Gastroesophageal sphincter (tissue), 4 donors: ENCODE results near the gene HECTD4. TPM values are rescaled to one million over a fixed set of nuclear protein-coding genes. Genes with fewer than 3 reads are reported as not detected.
"Not testable (repeated sequence)": the region's sequence is repeated elsewhere in the genome, so short reads cannot be mapped to it uniquely, and the experiment has no call there.

Source experiments
- ATAC-seq: fragments of 150-250 bp; one replicate; pipeline ENCODE4 v1.9.1; 2016; ENCODE audit warnings: mild to moderate bottlenecking, moderate library complexity
- H3K27ac ChIP-seq, 4 donors: fragments of 200-600 bp; sonication (generic) in 3 of 4; 1 replicate in 3 of 4; 2 replicates in 1 of 4; pipeline ENCODE4 v1.5.1; 2016 to 2019
- H3K27me3 ChIP-seq: fragments of 200-600 bp; sonication (generic); one replicate; pipeline ENCODE4 v1.5.1; 2019
- H3K36me3 ChIP-seq, 2 donors: fragments of 200-600 bp; sonication (generic); one replicate each; pipeline ENCODE4 v1.5.1; 2019; ENCODE audit warnings: control low read depth in 1 of 2
- H3K4me1 ChIP-seq, 3 donors: fragments of 200-600 bp; sonication (generic); 1 replicate in 2 of 3; 2 replicates in 1 of 3; pipeline ENCODE4 v1.5.1; 2016 to 2019; ENCODE audit warnings: control low read depth in 2 of 3
- H3K4me3 ChIP-seq, 2 donors: fragments of 200-600 bp; sonication (generic); one replicate each; pipeline ENCODE4 v1.5.1; 2019; ENCODE audit warnings: mild to moderate bottlenecking in 1 of 2, moderate library complexity in 1 of 2
- H3K9me3 ChIP-seq, 3 donors: fragments of 200-600 bp; sonication (generic); one replicate each; pipeline ENCODE4 v1.5.1; 2017 to 2019; ENCODE audit warnings: control low read depth in 2 of 3
- EP300 ChIP-seq: sonication (generic); formaldehyde crosslinking; IDR thresholded peaks from one replicate; pipeline ENCODE4 v1.6.1; 2017; ENCODE audit warnings: antibody characterized with exemption, mild to moderate bottlenecking
- POLR2A ChIP-seq, 2 donors: fragments of 450-650 bp; IDR thresholded peaks; one replicate each; pipeline ENCODE4 v1.6.1; 2017; ENCODE audit warnings: antibody characterized with exemption in 2 of 2, mild to moderate bottlenecking in 2 of 2, moderate library complexity in 1 of 2
- POLR2AphosphoS5 ChIP-seq: sonication (generic); formaldehyde crosslinking; IDR thresholded peaks from one replicate; pipeline ENCODE4 v1.6.1; 2017; ENCODE audit warnings: antibody characterized with exemption
- WGBS, 2 donors: methylation state at CpG; one replicate each; pipeline ENCODE4 v1.1.5; 2018; ENCODE audit warnings: low coverage in 1 of 2; 5-methylcytosine and 5-hydroxymethylcytosine counted together
- total RNA-seq, 4 donors: library from RNA; depleted of rRNA; stranded (reverse); fragments of >200 nt; gene quantifications; one replicate each; pipeline ENCODE4 v1.1.0, GENCODE V29; 2016
- TF ChIP-seq, protein P1 (sequence below), 4 experiments: fragments of 200-600 bp in 2 of 4; fragments of 450-650 bp in 2 of 4; sonication (generic) in 1 of 4; IDR thresholded peaks; one replicate each; pipeline ENCODE4 v1.5.1; 2017 to 2019; ENCODE audit warnings: antibody characterized with exemption in 4 of 4, mild to moderate bottlenecking in 2 of 4, moderate library complexity in 2 of 4

Gene HECTD4
- total RNA-seq, 4 donors from 2014 or later: 23.1 to 56.8 (median 42.3) TPM

DNA sequence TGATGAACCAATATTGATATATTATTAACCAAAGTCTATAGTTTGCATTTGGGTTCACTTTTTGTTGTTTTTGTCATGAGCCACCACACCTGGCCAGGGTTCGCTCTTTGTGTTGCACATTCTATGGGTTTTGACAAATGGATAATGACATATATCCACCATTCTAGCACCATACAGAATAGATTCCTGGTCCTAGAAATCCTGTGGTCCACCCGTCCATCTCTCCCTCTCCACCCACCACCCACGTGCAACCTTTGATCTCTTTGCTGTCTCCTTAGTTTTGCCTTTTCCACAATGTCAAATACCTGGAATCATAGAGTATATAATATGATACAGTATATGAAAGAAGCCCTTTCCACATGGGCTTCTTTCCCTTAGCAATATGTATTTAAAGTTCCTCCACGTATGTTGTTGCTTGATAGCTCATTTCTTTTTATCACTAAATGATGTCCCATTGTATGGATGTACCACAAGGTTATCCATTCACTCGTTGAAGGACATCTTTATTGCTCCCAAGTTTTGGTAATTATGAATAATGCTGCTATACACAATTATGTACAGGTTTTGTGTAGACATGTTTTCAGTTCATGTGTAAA lies 19.8 kb upstream of the HECTD4 start:
- no peak for ATAC-seq
- peaks cover 9 to 34% of the 10 kb centered on the region in 2 donors for H3K36me3 ChIP-seq
- H3K4me3 ChIP-seq: no peak overlapping the region
- H3K9me3 ChIP-seq: no peaks in the 10 kb centered on the region
- no peak overlapping the region for H3K27ac ChIP-seq
- TF ChIP-seq, protein P1, sequence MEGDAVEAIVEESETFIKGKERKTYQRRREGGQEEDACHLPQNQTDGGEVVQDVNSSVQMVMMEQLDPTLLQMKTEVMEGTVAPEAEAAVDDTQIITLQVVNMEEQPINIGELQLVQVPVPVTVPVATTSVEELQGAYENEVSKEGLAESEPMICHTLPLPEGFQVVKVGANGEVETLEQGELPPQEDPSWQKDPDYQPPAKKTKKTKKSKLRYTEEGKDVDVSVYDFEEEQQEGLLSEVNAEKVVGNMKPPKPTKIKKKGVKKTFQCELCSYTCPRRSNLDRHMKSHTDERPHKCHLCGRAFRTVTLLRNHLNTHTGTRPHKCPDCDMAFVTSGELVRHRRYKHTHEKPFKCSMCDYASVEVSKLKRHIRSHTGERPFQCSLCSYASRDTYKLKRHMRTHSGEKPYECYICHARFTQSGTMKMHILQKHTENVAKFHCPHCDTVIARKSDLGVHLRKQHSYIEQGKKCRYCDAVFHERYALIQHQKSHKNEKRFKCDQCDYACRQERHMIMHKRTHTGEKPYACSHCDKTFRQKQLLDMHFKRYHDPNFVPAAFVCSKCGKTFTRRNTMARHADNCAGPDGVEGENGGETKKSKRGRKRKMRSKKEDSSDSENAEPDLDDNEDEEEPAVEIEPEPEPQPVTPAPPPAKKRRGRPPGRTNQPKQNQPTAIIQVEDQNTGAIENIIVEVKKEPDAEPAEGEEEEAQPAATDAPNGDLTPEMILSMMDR (IDR thresholded peaks at IDR 0.05): no peak
- TF ChIP-seq POLR2A (IDR thresholded peaks at IDR 0.05) (no peak), POLR2AphosphoS5 (no peak), EP300 (no peak)
- WGBS, 2 donors: 48 to 59% methylated on average over 5 of the region's 5 CpGs
- H3K4me1 ChIP-seq: peaks cover 0 to 7% (median 0%) of the 10 kb centered on the region in 3 donors
- H3K27me3 ChIP-seq: no peaks in the 10 kb centered on the region

DNA sequence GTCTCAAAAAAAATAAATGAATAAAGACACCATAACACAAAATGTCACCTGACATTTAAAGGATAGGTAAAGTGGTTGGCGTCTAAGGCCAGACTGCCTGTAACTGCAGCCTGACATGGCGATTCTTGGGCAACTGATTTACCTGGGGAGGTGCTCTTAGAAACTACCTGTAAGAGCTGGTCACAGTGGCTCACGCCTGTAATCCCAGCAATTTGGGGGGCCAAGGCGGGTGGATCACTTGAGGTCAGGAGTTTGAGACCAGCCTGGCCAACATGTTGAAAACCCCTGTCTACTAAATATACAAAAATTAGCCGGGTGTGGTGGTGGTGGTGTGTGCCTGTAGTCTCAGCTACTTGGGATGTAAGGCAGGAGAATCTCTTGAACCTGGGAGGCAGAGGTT lies 18.8 kb upstream of the HECTD4 start:
- Histone ChIP-seq H3K27ac (no peak overlapping the region), H3K9me3 (no peaks in the 10 kb centered on the region), H3K27me3 (no peaks in the 10 kb centered on the region), H3K4me1 (no peaks in the 10 kb centered on the region), H3K4me3 (no peak overlapping the region), H3K36me3 (peaks cover 2 to 25% of the 10 kb centered on the region in 2 donors)
- TF ChIP-seq POLR2A (IDR thresholded peaks at IDR 0.05): no peak
- WGBS, 2 donors: 89 to 94% methylated on average over 4 to 5 of the region's 5 CpGs
- ATAC-seq: no peak

DNA sequence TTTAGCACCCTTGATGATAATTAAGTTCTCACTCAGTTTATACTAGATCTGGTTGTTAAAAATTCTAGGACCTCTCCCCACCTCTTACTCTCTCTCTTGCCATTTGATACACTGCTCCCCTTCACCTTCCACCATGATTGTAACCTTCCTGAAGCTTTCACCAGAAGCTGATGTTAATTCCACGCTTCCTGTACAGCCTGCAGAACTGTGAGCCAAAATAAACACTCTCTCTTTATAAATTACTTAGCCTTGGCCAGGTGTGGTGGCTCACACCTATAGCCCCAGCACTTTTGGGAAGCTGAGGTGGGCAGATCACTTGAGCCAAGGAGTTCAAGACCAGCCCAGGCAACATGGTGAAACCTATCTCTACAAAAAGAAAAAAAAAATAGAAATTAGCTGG lies 11.1 kb upstream of the HECTD4 start:
- Histone ChIP-seq H3K4me3 (no peak overlapping the region), H3K4me1 (no peaks in the 10 kb centered on the region), H3K27ac (no peak overlapping the region), H3K36me3 (no peaks in the 10 kb centered on the region), H3K27me3 (no peaks in the 10 kb centered on the region), H3K9me3 (no peaks in the 10 kb centered on the region)
- ATAC-seq: no peak
- TF ChIP-seq EP300 (no peak), POLR2AphosphoS5 (no peak), POLR2A (IDR thresholded peaks at IDR 0.05) (no peak)
- TF ChIP-seq, protein P1 (IDR thresholded peaks at IDR 0.05): no peak
- WGBS, 2 donors: 43 to 80% methylated on average over 1 of the region's 1 CpG

DNA sequence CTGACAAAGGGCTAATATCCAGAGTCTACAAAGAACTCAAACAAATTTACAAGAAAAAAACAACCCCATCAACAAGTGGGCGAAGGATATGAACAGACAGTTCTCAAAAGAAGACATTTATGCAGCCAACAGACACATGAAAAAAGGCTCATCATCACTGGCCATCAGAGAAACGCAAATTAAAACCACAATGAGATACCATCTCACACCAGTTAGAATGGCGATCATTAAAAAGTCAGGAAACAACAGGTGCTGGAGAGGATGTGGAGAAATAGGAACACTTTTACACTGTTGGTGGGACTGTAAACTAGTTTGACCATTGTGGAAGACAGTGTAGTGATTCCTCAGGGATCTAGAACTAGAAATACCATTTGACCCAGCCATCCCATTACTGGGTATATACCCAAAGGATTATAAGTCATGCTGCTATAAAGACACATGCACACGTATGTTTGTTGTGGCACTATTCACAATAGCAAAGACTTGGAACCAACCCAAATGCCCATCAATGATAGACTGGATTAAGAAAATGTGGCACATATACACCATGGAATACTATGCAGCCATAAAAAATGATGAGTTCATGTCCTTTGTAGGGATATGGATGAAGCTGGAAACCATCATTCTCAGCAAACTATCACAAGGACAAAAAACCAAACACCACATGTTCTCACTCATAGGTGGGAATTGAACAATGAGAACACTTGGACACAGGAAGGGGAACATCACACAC lies 7.9 kb upstream of the HECTD4 start:
- not testable (repeated sequence) for H3K36me3 ChIP-seq, H3K9me3 ChIP-seq, H3K27me3 ChIP-seq, ATAC-seq, H3K4me1 ChIP-seq, H3K4me3 ChIP-seq, H3K27ac ChIP-seq
- WGBS, 2 donors: 53 to 79% methylated on average over 2 to 4 of the region's 4 CpGs

DNA sequence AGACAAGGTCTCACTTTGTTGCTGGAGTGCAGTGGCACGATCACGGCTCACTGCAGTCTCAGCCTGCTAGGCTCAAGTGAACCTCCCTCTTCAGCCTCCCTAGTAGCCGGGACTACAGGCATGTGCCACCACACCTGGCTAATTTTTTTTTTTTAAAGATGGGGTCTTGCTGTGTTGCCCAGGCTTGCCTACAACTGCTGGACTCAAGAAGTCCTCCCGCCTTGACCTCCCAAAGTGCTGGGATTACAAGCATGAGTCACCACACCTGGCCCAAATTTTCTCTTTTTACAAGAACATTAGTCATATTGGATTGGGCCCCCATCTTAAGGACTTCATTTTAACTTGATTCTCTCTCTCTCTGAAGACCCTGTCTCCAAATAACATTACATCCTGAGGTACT lies 7.0 kb upstream of the HECTD4 start:
- ATAC-seq: no peak
- H3K9me3 ChIP-seq: no peaks in the 10 kb centered on the region
- H3K4me1 ChIP-seq: peaks cover 0 to 8% (median 0%) of the 10 kb centered on the region in 3 donors
- H3K36me3 ChIP-seq: no peaks in the 10 kb centered on the region
- H3K27me3 ChIP-seq: no peaks in the 10 kb centered on the region
- H3K4me3 ChIP-seq: no peak overlapping the region
- TF ChIP-seq, protein P1 (IDR thresholded peaks at IDR 0.05): no peak
- no peak for TF ChIP-seq POLR2A (IDR thresholded peaks at IDR 0.05)
- TF ChIP-seq EP300: no peak
- TF ChIP-seq POLR2AphosphoS5: no peak
- no peak overlapping the region for H3K27ac ChIP-seq
- WGBS, 2 donors: 83 to 87% methylated on average over 1 to 4 of the region's 4 CpGs

DNA sequence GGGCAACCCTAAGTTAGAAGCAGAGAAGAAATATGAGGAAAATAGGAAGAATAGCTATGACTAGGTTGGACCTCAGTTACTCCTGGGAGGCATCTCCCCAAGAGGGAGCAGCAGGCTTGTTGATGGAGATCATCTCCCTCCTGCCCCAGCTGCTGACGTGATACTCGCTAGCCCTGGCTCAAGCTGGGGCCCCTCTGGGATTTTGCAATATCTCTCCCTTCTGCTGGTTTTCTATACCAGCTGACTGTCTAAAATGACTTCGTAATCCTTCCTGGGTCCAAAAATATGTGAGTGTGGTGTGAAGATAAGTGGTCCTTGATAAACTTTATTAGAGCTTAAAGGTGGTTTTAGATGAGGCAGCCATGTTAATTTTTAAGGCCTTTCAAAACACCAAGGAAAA lies 4.5 kb upstream of the HECTD4 start:
- no peaks in the 10 kb centered on the region for H3K9me3 ChIP-seq
- H3K36me3 ChIP-seq: no peaks in the 10 kb centered on the region
- no peaks in the 10 kb centered on the region for H3K27me3 ChIP-seq
- no peak for ATAC-seq
- no peak overlapping the region for H3K4me3 ChIP-seq
- no peak for TF ChIP-seq EP300
- TF ChIP-seq, protein P1 (IDR thresholded peaks at IDR 0.05): no peak
- TF ChIP-seq POLR2A (IDR thresholded peaks at IDR 0.05): no peak
- no peak for TF ChIP-seq POLR2AphosphoS5
- peaks cover 0 to 14% (median 0%) of the 10 kb centered on the region in 3 donors for H3K4me1 ChIP-seq
- no peak overlapping the region for H3K27ac ChIP-seq
- 52 to 68% methylated on average over 2 to 3 of the region's 3 CpGs for WGBS, 2 donors
